CD4-positive, alpha-beta T cell treated with Interleukin-12 subunit alpha and Interleukin-12 subunit beta, for 1 hour (primary cell): ENCODE measurements around the gene AMOTL1.
"Not testable (repeated sequence)": the region's sequence is repeated elsewhere in the genome, so short reads cannot be mapped to it uniquely, and the experiment has no call there.

Experiments
- DNase-seq: peaks from one replicate; pipeline ENCODE4 v3.0.0-alpha.2; 2020

The AMOTL1 gene

DNA sequence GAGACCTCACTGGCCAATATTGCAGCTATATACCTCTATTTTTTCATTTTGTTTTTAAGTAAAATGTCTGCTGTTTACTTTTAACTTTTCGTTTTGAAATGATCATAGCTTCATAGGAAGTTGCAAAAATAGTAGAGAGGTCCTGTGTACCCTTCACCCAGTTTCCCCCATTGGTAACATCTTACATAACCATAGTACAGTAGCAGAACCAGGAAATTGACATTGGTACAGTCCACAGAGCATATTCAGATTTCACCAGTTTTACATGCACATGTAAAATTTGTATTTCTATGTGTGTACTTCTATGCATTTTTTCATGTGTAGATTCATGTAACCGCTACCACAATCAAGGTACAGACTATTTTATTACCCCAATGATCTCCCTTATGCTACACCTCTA lies 3.8 kb downstream of the AMOTL1 start:
- no peak for DNase-seq

DNA sequence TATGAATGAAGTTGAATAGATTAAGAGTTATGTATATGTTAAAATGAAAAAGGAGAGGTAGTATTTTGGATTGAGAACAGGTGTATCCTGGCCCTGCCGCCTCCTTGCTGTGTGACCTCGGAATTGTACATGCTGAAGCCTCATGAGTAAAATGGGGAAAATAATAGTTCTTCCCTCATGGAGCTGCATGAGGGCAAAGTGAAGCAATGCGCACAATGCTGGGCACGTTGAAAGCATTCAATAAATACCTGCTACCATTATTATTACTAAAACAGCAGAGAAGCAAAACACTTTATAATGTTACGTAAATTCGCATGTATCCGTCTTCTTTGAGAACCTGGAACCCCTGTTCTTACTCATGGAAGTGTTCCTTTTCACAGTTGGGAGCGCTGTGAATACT lies 5.7 kb downstream of the AMOTL1 start:
- DNase-seq = no peak

DNA sequence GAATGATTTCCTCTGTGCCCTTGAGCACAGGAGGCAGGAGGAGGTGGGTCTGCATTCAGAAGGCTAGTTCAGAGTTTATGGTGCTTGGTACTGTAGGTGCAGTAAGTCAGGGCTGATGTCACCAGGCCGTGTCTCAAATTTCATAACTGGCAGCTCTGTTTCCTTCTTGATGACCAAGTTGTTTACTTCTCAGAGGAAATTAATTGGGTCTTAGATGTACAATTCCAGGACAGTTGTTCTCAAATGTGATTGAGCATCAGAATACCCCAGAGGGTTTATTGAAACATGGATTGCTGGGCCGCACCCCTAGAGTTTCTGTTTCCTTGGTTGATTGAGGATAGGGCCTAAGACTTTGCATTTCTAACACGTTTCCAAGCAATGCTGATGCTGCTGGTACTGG lies 6.2 kb downstream of the AMOTL1 start:
- no peak for DNase-seq

DNA sequence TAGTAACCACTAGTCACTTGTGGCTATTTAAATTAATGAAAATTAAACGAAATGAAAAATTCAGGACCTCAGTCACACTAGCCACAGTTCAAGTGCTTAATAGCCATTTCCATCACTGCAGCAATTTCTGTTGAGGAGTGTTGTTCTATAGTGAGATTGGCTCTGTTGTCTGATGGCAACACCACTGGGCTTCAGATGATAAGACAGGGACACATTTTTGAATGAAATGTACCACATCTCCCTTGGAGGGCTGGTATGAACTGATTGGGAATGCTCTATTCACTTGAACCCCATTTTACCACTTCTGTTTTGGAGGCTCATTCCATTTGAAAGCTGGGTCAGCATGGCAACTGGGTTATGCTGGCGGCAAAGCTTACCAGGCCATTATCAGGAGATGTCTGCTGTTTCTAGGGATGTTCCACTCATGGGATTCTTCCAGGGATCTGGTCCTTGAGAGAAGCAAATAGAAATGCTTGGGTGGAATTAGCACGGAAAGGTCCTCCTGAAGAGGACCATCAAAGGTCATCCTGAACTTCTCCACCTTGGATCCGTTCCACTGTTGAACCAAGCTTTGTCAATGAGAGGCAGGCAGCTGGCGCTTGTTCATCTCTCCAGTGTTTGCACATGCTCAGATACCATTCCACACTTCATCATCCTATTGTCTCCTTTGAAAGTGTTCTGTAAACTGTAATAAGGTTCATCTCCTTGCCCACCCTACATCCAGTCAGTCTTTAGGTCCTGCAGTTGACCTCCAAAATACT lies 7.6 kb downstream of the AMOTL1 start:
- no peak for DNase-seq

DNA sequence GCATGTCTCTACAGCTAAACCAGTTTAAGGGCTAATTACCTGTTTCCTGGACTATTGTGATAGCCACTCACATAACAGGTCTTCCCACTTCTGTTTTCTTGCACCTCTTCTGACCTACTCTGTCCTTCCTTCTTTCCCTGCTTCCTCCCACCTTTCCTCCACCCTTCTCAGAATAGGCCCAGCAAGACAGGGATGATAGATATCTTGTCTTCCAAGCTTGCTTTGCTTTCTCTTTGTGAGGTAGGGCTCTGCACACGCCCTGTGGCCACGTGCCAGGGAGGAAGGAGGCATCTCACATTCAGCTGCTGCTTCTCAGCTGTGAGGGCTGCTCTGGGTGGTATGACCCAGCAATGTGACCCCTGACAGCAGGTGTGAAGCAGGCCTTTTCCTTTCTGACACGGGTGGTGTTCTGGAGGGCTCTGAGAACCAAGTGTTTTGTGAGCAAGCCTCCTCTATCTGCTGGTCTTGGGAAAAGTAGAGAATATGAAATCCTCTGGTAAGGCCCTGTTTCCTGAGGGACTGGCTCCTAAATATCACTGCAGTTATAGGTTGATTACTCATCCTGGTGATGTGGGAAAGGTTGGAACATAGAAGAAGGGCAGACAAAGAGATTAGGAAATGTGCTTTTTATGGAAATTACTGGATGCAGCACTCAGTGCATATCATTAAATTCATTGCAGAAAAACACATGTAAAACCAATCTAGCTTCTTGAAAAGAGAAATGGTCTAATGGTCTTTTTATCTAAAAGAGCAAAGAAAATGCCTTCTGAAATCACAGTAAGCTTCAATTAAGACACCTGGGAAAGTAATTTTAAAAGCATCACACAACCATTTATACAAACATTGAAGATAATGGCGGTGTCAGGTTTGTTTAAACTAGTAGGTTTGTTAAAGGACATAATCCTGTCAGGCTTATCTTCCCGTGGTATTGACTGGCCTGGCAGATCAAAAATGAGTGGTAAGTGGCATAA lies 8.5 kb downstream of the AMOTL1 start:
- no peak for DNase-seq

DNA sequence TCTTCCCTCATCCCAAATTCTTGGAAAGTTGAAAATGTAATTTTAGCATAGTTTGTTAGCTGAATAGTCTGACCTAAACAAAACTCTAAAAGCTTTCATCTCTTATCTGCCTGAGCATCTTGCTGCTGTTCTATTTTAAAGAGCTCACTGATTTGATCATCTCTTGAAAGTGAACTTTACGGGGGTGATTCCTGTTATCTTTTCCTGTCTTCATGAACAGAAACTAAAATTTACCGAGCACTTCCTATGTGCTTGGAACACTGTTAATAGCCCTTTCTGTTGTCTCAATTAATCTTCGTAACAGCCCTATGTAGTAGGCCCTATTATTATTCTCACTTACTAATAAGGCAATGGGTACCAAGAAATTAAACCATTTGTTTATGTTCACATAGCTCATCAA lies 12.3 kb downstream of the AMOTL1 start:
- no peak for DNase-seq

DNA sequence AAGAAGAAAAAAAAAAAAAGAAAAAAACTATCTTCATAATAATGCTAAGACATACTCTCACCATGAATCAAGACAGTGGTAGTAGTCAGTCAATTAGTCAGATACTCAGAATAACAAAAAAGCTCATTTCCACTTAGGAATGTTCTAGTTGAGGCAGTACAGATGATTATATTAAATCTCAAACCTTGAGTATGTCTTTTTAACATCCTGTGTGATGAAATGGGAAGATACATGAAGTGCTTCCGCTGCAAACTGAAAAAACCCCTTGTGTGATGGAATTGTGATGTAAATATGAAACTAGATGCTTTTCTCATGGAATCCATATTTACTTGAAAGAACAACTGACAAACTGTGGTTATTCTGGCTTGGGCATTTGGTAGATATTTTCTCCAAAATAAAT lies 13.7 kb downstream of the AMOTL1 start:
- DNase-seq = no peak

DNA sequence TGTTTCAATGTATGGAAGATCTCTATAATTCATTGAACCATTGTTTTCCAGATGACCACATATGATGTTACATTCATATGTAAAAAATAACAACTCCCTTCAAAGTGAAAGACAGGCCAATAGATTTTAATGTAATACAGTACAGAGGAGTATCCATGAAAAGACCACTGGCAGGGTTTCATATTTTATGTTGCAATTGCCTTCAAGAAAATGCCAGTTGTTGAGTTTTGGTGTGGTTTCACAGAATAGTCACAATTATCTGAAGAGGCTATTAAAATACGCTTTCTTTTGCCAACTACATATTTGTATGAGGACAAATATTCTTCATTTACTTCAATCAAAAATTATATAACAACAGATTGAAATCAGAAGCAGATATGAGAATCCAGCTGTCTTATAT lies 14.3 kb downstream of the AMOTL1 start:
- no peak for DNase-seq

DNA sequence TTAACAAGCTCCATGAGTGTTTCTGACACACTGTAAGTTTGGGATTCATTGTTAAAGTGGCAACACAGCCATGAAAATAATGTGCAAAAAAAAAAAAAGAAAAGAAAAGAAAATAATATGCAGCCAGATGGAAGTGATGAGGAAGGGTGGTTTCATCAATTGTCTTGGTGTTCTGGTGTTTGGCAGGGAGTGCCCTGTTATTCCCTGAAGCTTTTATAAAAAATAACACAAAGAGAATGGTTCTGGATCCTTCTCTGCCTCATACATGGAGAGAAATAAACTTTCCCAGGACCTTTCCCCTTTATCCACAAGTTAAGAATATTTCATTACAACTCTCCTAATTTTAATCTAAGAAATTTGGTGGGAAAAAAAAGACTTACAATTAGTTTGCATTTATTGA lies 16.7 kb downstream of the AMOTL1 start:
- DNase-seq = no peak

DNA sequence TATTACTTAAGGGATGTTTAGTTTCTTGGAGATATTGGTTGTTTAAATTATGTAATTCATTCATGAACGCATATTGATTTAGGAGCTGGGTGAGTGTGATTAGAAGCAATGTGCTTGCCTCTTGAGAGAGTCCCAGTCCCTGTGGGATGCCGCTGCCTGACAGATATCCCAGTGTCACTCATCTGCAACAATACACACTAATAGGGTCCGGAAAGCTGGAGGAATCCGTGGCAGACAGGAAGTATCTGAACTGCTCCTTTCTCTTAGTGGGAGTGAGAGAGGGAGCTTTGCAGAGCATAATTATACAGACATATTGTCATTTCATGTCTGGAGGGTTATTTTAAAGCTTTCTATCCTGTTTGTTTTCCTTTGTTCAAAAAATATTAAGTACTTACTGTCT lies 17.4 kb downstream of the AMOTL1 start:
- no peak for DNase-seq

DNA sequence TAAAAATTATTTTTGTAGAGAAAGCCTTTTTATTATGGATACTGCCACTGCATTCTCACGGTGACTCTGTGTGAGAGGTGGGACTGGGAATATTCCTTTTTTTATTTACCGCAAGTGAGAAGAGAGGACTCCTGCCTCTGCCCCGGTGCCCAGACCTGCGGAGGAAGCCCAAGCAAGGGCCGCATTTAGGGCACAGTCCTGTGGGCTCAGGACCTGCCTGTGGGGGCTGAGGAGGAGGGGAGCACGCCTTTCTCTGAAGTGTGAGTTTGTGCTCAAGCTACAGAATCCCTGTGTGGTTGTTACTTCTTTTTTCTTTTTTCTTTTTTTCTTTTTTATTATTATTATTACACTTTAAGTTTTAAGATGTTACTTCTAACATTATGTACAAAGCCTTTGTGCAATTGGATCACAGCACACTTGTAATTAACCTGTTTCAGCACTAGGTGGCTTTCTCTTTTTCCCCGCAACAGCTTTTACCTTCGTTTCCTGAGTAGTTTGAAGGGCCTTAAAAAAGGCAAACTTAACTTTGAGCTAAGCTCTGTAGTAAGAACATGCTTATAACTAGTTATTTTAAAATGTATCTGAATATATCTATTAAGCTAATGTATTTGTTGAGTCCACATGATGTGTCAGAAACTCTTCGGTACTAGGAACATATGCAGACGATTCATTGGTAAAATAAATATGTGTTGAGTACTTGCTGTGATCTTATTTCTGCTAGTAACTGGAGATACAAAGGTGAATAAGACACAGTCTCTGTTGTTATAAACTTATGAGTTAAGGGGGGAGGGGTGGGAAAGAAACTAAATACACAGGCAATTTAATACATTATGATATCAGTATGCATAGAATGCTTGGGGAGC lies 18.3 kb downstream of the AMOTL1 start:
- DNase-seq = peak; percentile 29

DNA sequence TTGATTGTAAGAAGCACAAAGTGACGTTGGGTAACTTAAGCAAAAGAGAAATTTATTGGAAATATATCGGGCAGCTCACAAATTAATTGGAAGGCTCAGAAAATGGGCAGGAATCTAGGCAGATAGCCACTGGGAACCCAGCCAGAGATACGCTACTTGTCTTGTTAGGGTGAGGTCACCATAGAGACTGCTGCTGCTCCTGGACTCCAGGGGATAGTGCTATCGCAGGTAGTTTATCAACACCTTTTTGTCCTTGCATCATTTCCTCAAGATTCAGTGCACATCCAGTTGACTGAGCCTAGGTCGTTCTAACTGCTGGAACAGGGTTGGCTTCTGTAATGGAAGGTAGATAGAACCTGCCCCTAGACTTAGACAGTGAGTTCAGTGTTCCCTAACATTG lies 19.6 kb downstream of the AMOTL1 start:
- DNase-seq = no peak

DNA sequence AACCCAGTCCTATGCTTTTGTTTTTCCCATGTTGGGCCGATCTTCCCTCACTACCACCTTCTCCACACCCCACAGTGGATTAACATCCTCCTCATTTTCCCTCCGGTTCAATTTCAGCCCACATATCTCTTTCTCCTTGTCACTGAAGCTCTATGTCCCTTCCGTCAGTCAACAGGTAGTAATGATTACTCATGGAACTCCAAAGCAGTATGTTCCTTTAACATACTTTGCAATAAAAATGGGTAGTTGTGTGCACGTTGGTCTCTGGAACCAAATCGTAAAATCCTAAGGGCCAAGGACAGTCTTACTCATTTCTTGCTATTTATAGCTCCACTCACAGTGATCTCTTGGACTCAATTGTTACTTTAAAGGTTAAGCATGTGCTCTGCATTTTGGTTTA lies 20.2 kb downstream of the AMOTL1 start:
- DNase-seq = no peak

DNA sequence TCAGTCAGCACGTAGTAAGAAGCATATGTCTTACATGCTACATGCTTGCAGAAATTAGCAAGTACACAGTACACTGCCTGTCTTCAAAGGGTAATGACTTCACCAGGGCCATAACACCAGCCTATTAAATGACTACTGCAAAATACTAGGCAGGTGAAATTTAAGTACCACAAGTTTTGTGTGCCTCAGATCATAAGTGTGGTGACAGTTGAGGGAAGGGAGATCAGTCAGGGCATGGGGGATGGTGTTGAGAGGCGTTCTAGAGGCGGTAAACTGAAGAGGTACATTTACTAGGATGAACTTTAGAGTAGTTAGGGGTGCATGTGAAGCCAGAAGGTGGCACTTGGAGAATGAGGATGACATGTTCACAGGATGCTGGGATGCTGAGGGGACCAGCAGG lies 22.0 kb downstream of the AMOTL1 start:
- DNase-seq = no peak

DNA sequence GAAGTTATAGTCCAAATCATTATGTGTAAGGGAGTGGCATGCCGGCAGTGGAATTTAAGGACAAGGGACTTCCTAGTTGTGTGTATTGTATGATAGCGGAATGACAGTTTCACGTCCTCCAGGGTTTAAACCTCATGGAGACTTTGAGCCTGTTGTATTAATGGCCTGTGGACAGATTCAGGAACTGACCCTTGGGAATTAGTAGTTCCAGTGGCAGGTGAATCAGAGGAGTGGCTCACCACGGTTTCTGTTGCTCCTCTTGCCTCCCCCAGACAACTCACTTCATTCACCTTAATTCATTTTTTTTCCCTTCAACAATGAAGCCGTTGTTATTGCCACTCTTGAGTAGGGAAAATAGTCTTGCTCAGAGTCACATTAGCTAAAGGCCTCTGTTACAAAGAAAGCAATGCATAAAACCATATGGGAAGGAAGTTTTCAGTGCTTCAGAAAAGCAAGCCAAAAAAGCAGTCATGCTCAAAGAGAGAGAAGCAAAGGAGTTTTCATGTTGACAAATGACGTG lies 22.6 kb downstream of the AMOTL1 start:
- DNase-seq = no peak

DNA sequence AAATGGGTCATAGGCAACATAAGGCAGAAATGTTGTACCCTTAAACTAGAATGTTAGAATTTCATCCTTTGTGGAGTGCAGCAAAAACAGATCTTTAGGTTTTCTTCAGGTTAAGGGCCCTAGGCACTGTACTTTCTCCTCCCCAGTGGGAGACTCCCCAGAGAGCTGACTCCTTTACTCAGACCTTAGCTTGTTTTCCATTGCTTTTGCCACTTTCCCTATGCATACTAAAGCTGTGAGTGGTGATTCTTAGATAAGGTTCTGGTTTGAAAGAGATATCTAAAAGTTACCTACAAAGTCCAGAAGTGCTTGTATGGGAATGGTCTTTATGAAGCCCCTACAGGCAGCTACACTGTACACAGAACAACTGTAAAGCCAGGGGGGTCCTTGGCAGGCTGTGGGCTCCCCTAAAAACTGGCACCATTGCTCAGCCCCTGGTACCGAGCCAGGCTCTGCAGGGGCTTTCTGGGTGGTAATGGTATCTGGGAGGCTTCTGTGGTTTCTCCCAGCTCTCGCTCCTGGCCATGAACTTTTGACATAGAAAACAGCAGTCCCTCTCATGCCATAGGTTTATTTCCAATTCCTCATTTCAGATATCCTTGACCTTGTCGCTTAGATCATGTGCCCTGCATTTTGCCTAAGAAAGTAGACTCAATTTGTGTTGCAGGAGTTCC lies 23.2 kb downstream of the AMOTL1 start:
- DNase-seq = no peak

DNA sequence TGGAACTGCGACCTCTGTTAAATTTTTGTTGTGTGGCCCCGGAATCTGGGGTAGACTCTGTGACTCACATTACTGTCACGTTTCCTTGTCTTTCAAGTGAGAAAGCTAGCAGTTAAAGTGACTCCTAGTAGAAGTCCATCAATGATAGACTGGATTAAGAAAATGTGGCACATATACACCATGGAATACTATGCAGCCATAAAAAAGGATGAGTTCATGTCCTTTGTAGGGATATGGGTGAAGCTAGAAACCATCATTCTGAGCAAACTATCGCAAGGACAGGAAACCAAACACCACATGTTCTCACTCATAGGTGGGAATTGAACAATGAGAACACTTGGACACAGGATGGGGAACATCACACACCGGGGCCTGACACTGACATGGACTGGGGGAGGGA lies 23.8 kb downstream of the AMOTL1 start:
- not testable (repeated sequence) for DNase-seq

DNA sequence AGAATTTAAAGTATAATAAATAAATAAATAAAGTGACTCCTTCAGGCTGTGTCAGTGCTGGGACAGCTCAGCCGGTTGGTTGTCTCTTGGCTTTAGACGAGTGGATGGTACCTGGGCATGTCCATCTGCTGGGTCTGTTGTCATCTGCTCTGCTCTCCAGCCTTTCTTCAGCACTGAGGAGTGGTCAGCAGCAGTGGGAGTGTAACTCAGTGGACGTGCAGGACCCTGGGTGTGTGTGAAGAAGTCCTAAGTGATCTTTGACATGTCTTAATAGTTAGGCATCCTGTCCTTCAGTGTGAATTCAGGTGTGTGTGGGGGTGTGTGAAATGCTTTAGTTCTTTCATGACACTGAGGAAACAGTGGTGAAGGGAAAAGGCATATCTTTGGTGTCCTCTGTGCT lies 24.3 kb downstream of the AMOTL1 start:
- DNase-seq = no peak

DNA sequence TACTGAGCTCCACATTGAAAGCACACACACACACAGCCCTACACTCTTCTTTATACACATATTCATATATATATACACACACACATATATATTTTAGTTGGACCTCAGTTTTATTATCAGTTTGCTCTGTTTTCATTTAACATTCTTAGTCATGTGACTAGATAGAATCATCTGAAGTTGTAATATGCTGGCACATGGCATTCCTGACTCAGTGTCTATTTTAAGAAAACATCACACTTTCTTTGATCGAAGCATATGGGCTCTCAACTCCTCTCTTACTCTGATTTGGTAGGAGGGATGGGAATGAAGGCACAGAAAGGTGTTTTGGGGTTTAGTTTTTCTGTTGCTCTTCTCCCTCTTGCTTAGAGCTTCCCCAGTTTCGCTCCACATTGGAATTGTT lies 24.8 kb downstream of the AMOTL1 start:
- no peak for DNase-seq

DNA sequence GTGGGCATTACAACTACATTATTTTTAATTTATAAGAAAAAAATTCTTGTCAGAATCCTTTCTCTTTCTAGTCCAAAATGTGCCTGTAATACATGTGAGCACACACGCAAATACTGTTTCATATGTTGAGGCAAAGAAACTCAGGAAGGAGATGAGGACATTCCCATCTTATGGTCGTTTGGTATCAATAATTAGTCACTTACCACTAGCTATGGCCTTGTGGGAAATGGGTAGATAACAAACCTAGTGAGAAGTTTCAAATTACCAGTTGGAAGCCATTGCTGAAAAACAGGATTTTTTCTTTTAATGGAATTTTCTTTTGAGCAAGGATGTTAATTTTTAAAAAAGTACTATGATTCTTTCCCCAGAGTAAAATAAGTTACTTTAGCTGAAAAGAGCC lies 25.7 kb downstream of the AMOTL1 start:
- DNase-seq = no peak

DNA sequence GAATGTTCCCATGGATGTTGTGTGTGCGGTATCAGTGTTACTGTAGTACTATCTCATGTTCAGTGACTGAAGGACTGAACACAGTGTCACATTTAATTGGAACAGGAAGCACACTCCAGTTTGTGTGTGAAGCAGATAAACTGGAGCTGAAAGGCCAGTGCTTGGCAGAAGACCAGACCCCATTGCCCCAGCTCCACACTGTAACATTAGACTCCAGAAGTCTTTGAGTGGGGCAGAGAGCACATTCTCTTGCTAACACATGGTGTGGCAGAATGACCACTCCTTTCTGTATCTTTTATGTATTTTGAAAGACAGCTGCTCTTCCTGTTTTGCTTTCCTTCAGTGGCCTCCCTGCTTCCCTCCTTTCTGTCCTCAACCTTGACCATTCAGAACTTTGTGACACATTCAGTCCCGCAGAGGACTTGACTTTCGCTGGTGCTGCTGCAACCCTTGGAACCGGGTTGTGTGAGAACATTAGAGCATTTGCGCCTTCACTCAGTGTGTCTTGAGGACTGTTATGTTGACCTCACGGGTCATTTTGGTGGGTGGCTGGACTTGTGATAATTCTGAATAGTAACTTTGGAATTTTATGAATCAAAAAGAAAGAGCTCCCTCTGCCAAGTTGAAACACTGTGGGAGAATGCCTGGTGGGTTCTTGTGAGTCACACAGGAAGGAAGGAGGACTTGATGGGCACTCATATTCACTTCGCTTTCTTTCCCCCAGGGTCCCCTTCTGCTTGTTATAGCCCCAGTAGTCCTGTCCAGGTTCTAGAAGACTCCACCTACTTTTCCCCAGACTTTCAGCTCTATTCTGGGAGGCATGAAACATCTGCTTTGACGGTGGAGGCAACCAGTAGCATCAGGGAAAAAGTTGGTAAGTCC lies 26.4 kb downstream of the AMOTL1 start:
- DNase-seq = no peak
